H1 (cell line): ENCODE measurements around the gene TIMM10. TPM values are rescaled to one million over a fixed set of nuclear protein-coding genes. Genes with fewer than 3 reads are reported as not detected.

Experiments
- RBBP5 ChIP-seq: IDR thresholded peaks from 2 replicates; pipeline ENCODE4 v1.7.1; 2012; ENCODE audit warnings: low read depth, mild to moderate bottlenecking, inconsistent platforms, low read length, moderate library complexity, borderline replicate concordance
- polyA plus RNA-seq, 7 experiments: library from polyadenylated mRNA; depleted of rRNA in 3 of 7; stranded (reverse) in 5 of 7; unstranded in 2 of 7; fragments of >200 nt in 5 of 7; fragments of 200-250 nt in 2 of 7; gene quantifications; 1 replicate in 5 of 7; 2 replicates in 1 of 7; 4 replicates in 1 of 7; pipeline versions ENCODE4 v1.2.1 to v1.2.3, GENCODE V29; 2011 to 2013; ENCODE audit warnings: missing spikeins in 2 of 7, mixed read lengths in 2 of 7
- total RNA-seq: library from RNA; stranded (reverse); fragmentation: NEBNext Ultra II Directional; extraction: Animal tissue kit (Norgen Biotek cat#: 25700); gene quantifications from 2 replicates; pipeline ENCODE4 v1.2.1, GENCODE V29; 2021

The TIMM10 gene
- total and polyA plus RNA-seq, 2 of the 8 experiments (the other 6 are each of a cell fraction or from before 2014, with no cell fraction given): 117 to 227 TPM

- TF ChIP-seq RBBP5: no peak
Measured at GRCh38 chr11:57549983-57550382, 19.4 kb upstream of the TIMM10 start (continued).
